SK-N-SH (cell line): Measurements from ENCODE around the gene DLG2. TPM values are rescaled to one million over a fixed set of nuclear protein-coding genes. Genes with fewer than 3 reads are reported as not detected.

ENCODE experiments used
- CTCF ChIA-PET: fragments of 300-600, 350-600 bp; formaldehyde crosslinking; extraction: SDS; loops from one replicate; lab custom pipeline; 2021; lab: Yijun Ruan, JAX
- POLR2A ChIA-PET: fragments of 350-600 bp; sonication (Branson Sonifier 250); formaldehyde crosslinking; extraction: SDS; loops from one replicate; lab custom pipeline; 2020; ENCODE audit warnings: antibody characterized with exemption, inconsistent platforms; lab: Yijun Ruan, JAX
- DNase-seq: peaks from one replicate; pipeline ENCODE4 v3.0.0; 2012
- H2AFZ ChIP-seq: fragments of 200-600 bp; sonication (generic); 2 replicates; pipeline ENCODE4 v1.8.1; 2016; ENCODE audit warnings: antibody characterized with exemption, mild to moderate bottlenecking, low read depth
- H3F3A ChIP-seq: fragments of 200-600 bp; sonication (generic); replicated peaks from 2 replicates; pipeline ENCODE3; 2016; ENCODE audit warnings: antibody characterized with exemption, mild to moderate bottlenecking; ENCODE audit not compliant: insufficient read depth
- H3K27ac ChIP-seq, 2 experiments: fragments of 200-500 bp in 1 of 2; fragments of 200-600 bp in 1 of 2; sonication (Bioruptor generic) in 1 of 2; sonication (generic), shearing (Covaris generic) in 1 of 2; 2 replicates each; pipeline versions ENCODE4 v1.5.1 to v1.6.1; 2014 to 2016; ENCODE audit warnings: low read depth in 2 of 2, inconsistent platforms in 1 of 2, low read length in 1 of 2, mild to moderate bottlenecking in 1 of 2, mixed read lengths in 1 of 2
- H3K27me3 ChIP-seq: fragments of 200-600 bp; sonication (generic), shearing (Covaris generic); 2 replicates; pipeline ENCODE4 v1.6.1; 2016; ENCODE audit warnings: mixed run types; ENCODE audit not compliant: insufficient read depth
- H3K36me3 ChIP-seq, 2 experiments: fragments of 200-500 bp in 1 of 2; fragments of 200-600 bp in 1 of 2; sonication (Bioruptor generic) in 1 of 2; sonication (generic) in 1 of 2; replicated peaks in 1 of 2; 2 replicates each; pipeline versions ENCODE3 to v1.5.1; 2014 to 2016; ENCODE audit warnings: low read length in 1 of 2, mild to moderate bottlenecking in 1 of 2; ENCODE audit not compliant: insufficient read depth in 2 of 2, control insufficient read depth in 1 of 2
- H3K4me1 ChIP-seq, 2 experiments: fragments of 200-500 bp in 1 of 2; fragments of 200-600 bp in 1 of 2; sonication (Bioruptor generic) in 1 of 2; sonication (generic), shearing (Covaris generic) in 1 of 2; 2 replicates each; pipeline versions ENCODE4 v1.5.1 to v1.6.1; 2014 to 2016; ENCODE audit warnings: low read depth in 1 of 2, low read length in 1 of 2, mixed run types in 1 of 2; ENCODE audit not compliant: insufficient read depth in 2 of 2, control insufficient read depth in 1 of 2
- H3K4me2 ChIP-seq: fragments of 200-600 bp; sonication (generic), shearing (Covaris generic); 2 replicates; pipeline ENCODE4 v1.6.1; 2017; ENCODE audit warnings: mixed run types
- H3K4me3 ChIP-seq, 2 experiments: fragments of 200-500 bp in 1 of 2; fragments of 200-600 bp in 1 of 2; sonication (Bioruptor generic) in 1 of 2; sonication (generic), shearing (Covaris generic) in 1 of 2; 2 replicates each; pipeline versions ENCODE4 v1.5.1 to v1.8.1; 2014 to 2016; ENCODE audit warnings: low read depth in 2 of 2, inconsistent platforms in 1 of 2, low read length in 1 of 2, mild to moderate bottlenecking in 1 of 2, mixed read lengths in 1 of 2, moderate library complexity in 1 of 2
- H3K79me2 ChIP-seq: fragments of 200-600 bp; sonication (generic); 2 replicates; pipeline ENCODE4 v1.8.1; 2017; ENCODE audit warnings: mild to moderate bottlenecking; ENCODE audit not compliant: insufficient read depth
- H3K9ac ChIP-seq: fragments of 200-600 bp; sonication (generic); 2 replicates; pipeline ENCODE4 v1.6.1; 2017; ENCODE audit warnings: mixed run types
- H3K9me2 ChIP-seq: fragments of 200-600 bp; sonication (generic); 2 replicates; pipeline ENCODE4 v1.6.1; 2017; ENCODE audit warnings: mixed run types
- H3K9me3 ChIP-seq: fragments of 200-600 bp; sonication (generic); 2 replicates; pipeline ENCODE4 v1.6.1; 2017; ENCODE audit warnings: mixed run types, mild to moderate bottlenecking, moderate library complexity
- H4K20me1 ChIP-seq: fragments of 200-600 bp; sonication (generic); 2 replicates; pipeline ENCODE4 v1.6.1; 2017; ENCODE audit warnings: mild to moderate bottlenecking, mixed run types; ENCODE audit not compliant: insufficient read depth
- CHD2 ChIP-seq: fragments of 150-350 bp; IDR thresholded peaks from 2 replicates; pipeline ENCODE4 v1.6.1; 2018; ENCODE audit warnings: low read length; ENCODE audit not compliant: partially characterized antibody
- ELF1 ChIP-seq: IDR thresholded peaks from 2 replicates; pipeline ENCODE4 v1.4.0; 2012
- FOXM1 ChIP-seq: IDR thresholded peaks from 2 replicates; pipeline ENCODE4 v1.4.0; 2012; ENCODE audit warnings: low read depth, mild to moderate bottlenecking
- GABPA ChIP-seq: IDR thresholded peaks from 2 replicates; pipeline ENCODE4 v1.4.0; 2012; ENCODE audit warnings: low read depth, mild to moderate bottlenecking
- GATA2 ChIP-seq: sonication (generic); formaldehyde crosslinking; IDR thresholded peaks from 2 replicates; pipeline ENCODE4 v1.5.0; 2020; ENCODE audit warnings: mild to moderate bottlenecking, missing genetic modification reagents
- IRF3 ChIP-seq: fragments of 150-350 bp; IDR thresholded peaks from 2 replicates; pipeline ENCODE4 v1.6.1; 2016; ENCODE audit warnings: mild to moderate bottlenecking, low read depth, low read length
- JUND ChIP-seq: IDR thresholded peaks from 2 replicates; pipeline ENCODE4 v1.4.0; 2012
- MEF2A ChIP-seq: IDR thresholded peaks from 2 replicates; pipeline ENCODE4 v1.4.0; 2012; ENCODE audit warnings: low read depth, borderline replicate concordance
- MXI1 ChIP-seq: IDR thresholded peaks from 2 replicates; pipeline ENCODE4 v1.6.1; 2012; ENCODE audit warnings: mild to moderate bottlenecking, low read depth, low read length, improper control_type of control experiment
- RAD21 ChIP-seq: IDR thresholded peaks from 2 replicates; pipeline ENCODE4 v1.6.1; 2012; ENCODE audit warnings: mild to moderate bottlenecking, low read length
- RCOR1 ChIP-seq: fragments of 150-350 bp; IDR thresholded peaks from 2 replicates; pipeline ENCODE4 v1.6.1; 2017; ENCODE audit warnings: antibody characterized with exemption, low read length
- REST ChIP-seq: IDR thresholded peaks from 2 replicates; pipeline ENCODE4 v1.6.1; 2012; ENCODE audit warnings: mild to moderate bottlenecking, low read depth, low read length, moderate library complexity
- RFX5 ChIP-seq: IDR thresholded peaks from 2 replicates; pipeline ENCODE4 v1.6.1; 2012; ENCODE audit warnings: mild to moderate bottlenecking, improper control_type of control experiment, low read length
- TAF1 ChIP-seq: IDR thresholded peaks from 2 replicates; pipeline ENCODE4 v1.6.1; 2012; ENCODE audit warnings: low read depth, mild to moderate bottlenecking, low read length, moderate library complexity, borderline replicate concordance
- TEAD4 ChIP-seq: IDR thresholded peaks from 2 replicates; pipeline ENCODE4 v1.4.0; 2012; ENCODE audit warnings: mild to moderate bottlenecking, borderline replicate concordance; ENCODE audit not compliant: insufficient read depth
- USF2 ChIP-seq: fragments of 150-350 bp; IDR thresholded peaks from 2 replicates; pipeline ENCODE4 v1.6.1; 2017; ENCODE audit warnings: antibody characterized with exemption, low read length, low read depth, borderline replicate concordance
- YY1 ChIP-seq: IDR thresholded peaks from 2 replicates; pipeline ENCODE4 v1.4.0; 2012; ENCODE audit warnings: low read depth, mild to moderate bottlenecking
- ZBTB33 ChIP-seq: IDR thresholded peaks from 2 replicates; pipeline ENCODE4 v1.4.0; 2012; ENCODE audit warnings: low read depth, borderline replicate concordance
- WGBS: methylation state at CpG from one replicate; pipeline ENCODE4 v1.1.6; 2017; ENCODE audit warnings: low lambda C conversion rate; 5-methylcytosine and 5-hydroxymethylcytosine counted together
- polyA plus RNA-seq, 3 experiments: library from polyadenylated mRNA; depleted of rRNA; stranded (reverse); fragments of >200 nt; gene quantifications; 2 replicates each; pipeline ENCODE4 v1.2.3, GENCODE V29; 2012
- TF ChIP-seq, protein P1 (sequence below): IDR thresholded peaks from 2 replicates; pipeline ENCODE4; 2012
- TF ChIP-seq, protein P2 (sequence below): IDR thresholded peaks from 2 replicates; pipeline ENCODE4 v1.4.0; 2012; ENCODE audit warnings: low read depth, borderline replicate concordance

The DLG2 gene
- polyA plus RNA-seq, 1 of the 3 experiments (the other 2 are of a cell fraction), result 0.21 TPM

GRCh38 chr11:85118151-85118550, 509.0 kb downstream of the DLG2 start:
- H3K4me3 ChIP-seq, result no peak overlapping the region
- no peak for TF ChIP-seq MEF2A
- TF ChIP-seq TAF1, result no peak
- TF ChIP-seq RFX5, result no peak
- no peak for TF ChIP-seq RCOR1
- TF ChIP-seq JUND, result no peak
- TF ChIP-seq IRF3, result no peak
- TF ChIP-seq GATA2 (CRISPR knock-in tag), result no peak
- TF ChIP-seq TEAD4, result no peak
- TF ChIP-seq, protein P1, sequence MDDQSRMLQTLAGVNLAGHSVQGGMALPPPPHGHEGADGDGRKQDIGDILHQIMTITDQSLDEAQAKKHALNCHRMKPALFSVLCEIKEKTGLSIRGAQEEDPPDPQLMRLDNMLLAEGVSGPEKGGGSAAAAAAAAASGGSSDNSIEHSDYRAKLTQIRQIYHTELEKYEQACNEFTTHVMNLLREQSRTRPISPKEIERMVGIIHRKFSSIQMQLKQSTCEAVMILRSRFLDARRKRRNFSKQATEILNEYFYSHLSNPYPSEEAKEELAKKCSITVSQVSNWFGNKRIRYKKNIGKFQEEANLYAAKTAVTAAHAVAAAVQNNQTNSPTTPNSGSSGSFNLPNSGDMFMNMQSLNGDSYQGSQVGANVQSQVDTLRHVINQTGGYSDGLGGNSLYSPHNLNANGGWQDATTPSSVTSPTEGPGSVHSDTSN, result no peak
- no peak for TF ChIP-seq REST
- no peak for TF ChIP-seq MXI1
- no peak for TF ChIP-seq ZBTB33
- TF ChIP-seq FOXM1, result no peak
- TF ChIP-seq YY1, result no peak
- no peak for TF ChIP-seq ELF1
- TF ChIP-seq USF2, result no peak
- TF ChIP-seq CHD2, result no peak
- TF ChIP-seq RAD21, result no peak
- TF ChIP-seq GABPA, result no peak
- TF ChIP-seq, protein P2, sequence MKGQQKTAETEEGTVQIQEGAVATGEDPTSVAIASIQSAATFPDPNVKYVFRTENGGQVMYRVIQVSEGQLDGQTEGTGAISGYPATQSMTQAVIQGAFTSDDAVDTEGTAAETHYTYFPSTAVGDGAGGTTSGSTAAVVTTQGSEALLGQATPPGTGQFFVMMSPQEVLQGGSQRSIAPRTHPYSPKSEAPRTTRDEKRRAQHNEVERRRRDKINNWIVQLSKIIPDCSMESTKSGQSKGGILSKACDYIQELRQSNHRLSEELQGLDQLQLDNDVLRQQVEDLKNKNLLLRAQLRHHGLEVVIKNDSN, result no peak
- no peaks in the 10 kb centered on the region for H3K79me2 ChIP-seq
- POLR2A ChIA-PET, result no interaction called here
- no peaks in the 10 kb centered on the region for H3F3A ChIP-seq
- H3K4me1 ChIP-seq, result no peaks in the 10 kb centered on the region
- 13% methylated on average over 1 of the region's 1 CpG for WGBS
- CTCF ChIA-PET, result interaction anchor here (1.2 kb wide), 1 partner anchor 9 kb away, joined by 3 read pairs; no protein-coding TSS in a partner anchor
- H3K9me3 ChIP-seq, result no peaks in the 10 kb centered on the region
- H3K36me3 ChIP-seq, result no peaks in the 10 kb centered on the region
- no peak overlapping the region for H2AFZ ChIP-seq
- no peak overlapping the region for H3K27ac ChIP-seq
- no peaks in the 10 kb centered on the region for H3K9me2 ChIP-seq
- H4K20me1 ChIP-seq, result no peaks in the 10 kb centered on the region
- H3K9ac ChIP-seq, result no peak overlapping the region
- DNase-seq, result no peak
- no peaks in the 10 kb centered on the region for H3K27me3 ChIP-seq
- no peak overlapping the region for H3K4me2 ChIP-seq
